GM21529 (cell line): Measurements from ENCODE around the gene CGB3.

Experiments
- ATAC-seq: cut with Tn5 transposase; IDR thresholded peaks from one replicate; pipeline ENCODE4 v1.9.1; 2021; ENCODE audit not compliant: unreplicated experiment

The CGB3 gene

DNA sequence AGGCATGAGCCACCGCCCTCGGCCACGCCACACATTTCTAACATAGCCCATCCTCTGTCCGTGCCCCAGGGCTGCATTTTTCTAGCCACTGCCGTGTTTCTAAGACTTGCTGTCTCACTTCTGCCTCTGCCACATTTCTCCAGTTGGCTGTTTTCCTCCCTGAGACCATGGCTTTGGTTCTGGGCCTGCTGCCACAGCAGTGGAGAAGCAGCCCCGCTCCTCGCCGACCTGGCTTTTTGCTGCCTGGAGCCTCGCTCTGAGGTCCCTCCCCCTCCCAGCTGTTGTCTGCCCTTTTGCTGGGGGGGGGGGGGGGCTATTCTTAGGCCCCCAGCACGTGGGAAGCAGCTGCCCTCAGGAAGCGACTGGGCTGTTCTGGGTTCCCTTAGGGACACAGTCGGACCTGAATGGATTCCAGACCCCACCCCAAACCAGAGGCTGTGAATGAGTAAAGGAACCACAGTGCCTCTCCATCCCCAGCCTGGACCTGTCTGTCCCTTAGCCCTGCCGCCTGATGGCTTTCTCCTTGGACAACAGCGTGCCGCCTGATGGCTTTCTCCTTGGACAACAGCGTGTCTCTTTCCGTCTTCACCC, 34.3 kb downstream of the CGB3 start:
- no peak for ATAC-seq

DNA sequence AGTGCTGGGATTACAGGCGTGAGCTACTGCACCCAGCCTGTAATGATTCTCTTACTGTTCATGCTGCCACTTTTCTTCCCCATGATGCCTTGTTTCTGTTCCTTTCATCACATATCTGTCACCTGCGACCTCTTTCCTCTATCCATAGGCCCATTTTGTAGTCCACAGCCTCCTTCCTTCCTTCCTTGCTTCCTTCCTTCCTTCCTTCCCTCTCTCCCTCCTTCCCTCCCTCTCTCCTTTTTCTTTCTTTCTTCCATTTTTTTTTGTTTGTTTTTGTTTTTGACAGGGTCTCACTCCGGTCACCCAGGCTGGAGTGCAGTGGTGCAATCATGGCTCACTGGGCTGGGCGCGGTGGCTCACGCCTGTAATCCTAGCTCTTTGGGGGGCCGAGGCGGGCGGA, 35.3 kb downstream of the CGB3 start:
- ATAC-seq: no peak

DNA sequence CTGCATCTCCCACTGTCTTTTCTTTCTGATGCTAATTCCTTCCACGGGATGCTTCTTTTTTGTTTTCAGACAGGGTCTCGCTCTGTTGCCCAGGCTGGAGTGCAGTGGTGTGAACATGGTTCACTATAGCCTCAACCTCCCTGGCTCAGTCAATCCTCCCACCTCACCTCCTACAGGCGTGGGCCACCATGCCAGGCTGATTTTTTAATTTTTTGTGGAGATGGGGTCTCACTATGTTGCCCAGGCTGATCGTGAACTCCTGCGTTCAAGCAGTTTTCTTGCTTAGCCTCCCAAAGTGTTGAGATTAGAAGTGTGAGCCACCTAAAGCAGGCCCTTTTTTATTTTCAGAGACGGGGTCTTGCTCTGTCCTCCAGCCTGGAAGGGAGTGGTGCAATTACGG, 35.8 kb downstream of the CGB3 start:
- no peak for ATAC-seq

DNA sequence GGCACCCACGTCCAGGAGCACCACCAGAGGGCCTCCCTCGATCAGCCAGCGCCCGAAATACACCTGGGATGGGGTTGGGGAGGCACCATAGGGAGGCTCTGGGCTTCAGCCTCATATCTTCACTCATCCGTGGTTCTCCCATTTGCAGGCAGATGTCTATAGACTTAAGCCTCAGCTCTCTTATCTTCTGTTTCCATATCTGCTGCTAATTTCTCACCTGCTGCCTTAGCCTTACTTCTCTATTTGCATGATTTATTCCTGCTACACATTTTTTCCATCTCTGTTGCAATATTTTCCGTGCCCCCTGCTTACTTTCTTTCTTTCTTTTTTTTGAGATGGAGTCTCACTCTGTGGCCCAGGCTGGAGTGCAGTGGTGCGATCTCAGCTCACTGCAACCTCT, 36.8 kb downstream of the CGB3 start:
- no peak for ATAC-seq

DNA sequence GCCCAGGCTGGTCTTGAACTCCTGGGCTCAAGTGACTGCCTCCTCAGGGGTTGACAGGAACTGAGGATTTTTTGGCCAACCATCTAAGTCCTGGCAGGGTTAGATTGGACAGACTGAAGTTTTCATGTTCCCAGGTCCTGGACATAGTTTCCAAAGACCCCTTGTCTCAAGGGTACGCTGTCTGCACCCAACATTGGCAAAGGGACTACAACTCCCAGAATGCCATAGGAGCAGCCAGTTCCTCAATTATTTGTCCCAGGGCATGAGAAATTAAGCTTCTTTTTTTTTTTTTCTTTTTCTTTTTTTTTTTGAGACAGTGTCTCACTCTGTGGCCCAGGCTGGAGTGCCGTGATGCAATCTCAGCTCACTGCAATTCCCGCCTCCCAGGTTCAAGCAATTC, 37.9 kb downstream of the CGB3 start:
- ATAC-seq: no peak

DNA sequence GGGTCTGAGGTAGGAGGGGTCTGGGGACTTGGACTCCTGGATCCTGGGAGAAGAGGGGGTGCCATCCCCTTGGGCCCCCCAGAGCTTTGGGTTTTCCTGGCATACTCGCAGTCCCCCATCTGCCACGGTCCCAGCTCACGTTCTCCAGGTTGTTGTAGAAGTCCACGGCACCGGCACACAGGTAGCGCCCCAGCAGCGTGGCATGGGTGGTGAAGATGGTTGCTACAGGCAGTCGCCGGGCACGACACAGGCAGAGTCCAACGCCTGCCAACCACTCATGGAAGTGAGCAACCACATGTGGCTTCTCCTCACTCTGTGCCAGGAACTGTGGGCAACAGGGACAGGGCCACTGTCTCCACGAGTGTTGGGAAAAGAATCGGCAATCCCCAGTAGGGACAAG, 38.4 kb downstream of the CGB3 start:
- ATAC-seq: no peak

DNA sequence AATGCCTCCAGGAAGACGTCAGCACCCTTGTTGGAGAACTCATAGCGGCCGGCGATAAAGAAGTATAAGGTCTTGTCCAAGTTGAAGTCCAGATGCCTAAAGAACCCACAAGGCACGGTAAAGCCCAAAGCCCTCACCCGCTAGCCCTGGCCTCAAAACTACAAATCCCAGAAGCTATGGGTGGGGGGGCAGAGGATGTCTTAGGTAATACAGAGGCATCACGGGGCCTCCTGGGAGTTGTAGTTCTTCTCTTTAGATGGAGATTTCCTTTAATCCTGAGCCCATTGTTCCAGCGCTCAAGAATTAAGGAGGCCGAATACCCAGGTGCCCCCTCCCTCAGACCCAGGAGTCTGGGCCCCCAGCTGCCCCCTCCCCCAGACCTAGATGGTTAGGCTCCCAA, 41.9 kb downstream of the CGB3 start:
- no peak for ATAC-seq

DNA sequence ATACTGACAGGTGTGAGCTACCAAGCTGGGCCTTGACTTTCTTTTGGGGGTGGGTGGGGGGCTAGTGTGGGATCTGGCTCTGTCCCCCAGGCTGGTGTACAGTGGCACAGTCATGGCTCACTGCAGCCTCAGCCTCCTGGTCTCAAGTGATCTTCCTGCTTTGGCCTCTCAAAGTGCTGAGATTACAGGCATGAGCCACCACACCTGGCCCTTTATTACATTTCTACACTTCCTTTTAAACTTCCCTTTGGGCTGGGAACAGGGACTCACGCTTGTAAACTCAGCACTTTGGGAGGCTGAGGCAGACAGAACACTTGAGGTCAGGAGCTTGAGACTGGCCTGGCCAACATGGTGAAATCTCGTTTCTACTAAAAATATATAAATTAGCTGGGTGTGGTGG, 47.1 kb downstream of the CGB3 start:
- ATAC-seq: no peak

DNA sequence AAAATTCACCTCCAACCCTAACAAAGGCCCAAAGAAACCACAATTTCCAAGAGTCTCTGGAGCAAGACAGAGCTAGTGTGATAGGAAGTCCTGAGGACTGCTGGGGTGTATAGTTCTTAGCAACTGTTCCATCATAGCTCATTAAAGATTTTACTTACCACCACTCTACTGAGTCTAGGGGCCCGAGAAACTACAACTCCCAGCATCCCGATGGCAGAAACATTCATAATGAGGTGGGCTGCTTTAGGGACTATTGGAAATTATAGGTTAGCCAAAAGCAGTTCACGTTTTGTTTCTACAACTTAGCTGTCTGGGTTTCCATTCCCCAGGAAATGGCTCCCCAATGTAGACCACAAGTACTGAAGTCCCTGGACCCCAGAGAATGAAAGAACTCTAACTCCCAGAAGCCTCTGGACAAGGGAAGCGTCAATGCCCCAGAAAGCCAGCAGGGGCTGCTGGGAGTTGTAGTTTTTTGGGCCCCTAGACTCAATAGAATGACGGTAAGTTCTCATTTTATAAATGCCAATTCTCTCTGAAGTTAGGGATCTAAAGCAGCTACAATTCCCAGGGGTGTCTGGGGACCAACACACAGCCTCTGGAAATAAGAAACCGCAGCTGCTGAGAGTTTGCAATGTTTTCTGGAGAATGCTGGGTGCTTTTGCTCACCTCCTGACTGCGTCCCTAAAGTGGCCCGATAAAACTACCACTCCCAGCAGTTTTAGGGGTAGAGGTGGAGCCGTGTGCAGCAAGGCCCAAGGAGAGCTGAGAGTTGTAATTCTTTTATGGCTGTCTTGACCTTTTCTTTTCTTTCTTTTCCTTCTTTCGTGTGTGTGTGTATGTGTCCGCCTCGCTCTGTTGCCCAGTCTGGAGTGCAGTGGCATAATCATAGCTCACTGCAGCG, 47.9 kb downstream of the CGB3 start:
- no peak for ATAC-seq
